A673 (cell line): ENCODE results near the gene SNX10.

Experiments used
- CTCF ChIP-seq: fragments of 300-800, 200-600 bp; sonication (generic); conservative IDR thresholded peaks from 2 replicates; pipeline ENCODE4 v1.5.1; 2017; ENCODE audit warnings: low read depth, mild to moderate bottlenecking, antibody characterized with exemption, low read length, moderate library complexity, mixed read lengths
- EZH2 ChIP-seq: fragments of 200-600 bp; sonication (generic); IDR thresholded peaks from 2 replicates; pipeline ENCODE4 v1.6.1; 2017; ENCODE audit warnings: borderline replicate concordance, low read depth, mild to moderate bottlenecking, mixed read lengths, antibody characterized with exemption, low read length; ENCODE audit not compliant: poor library complexity, severe bottlenecking

- no peak for TF ChIP-seq CTCF
- TF ChIP-seq EZH2: no peak
Measured at GRCh38 chr7:26331113-26331512, 39.5 kb downstream of the SNX10 start.
